ENCODE results near the gene AFMID. TPM values are rescaled to one million over a fixed set of nuclear protein-coding genes. Genes with fewer than 3 reads are reported as not detected.

The AFMID gene
- total RNA-seq, 1 donor from 2014 or later: 49.5 TPM

DNA sequence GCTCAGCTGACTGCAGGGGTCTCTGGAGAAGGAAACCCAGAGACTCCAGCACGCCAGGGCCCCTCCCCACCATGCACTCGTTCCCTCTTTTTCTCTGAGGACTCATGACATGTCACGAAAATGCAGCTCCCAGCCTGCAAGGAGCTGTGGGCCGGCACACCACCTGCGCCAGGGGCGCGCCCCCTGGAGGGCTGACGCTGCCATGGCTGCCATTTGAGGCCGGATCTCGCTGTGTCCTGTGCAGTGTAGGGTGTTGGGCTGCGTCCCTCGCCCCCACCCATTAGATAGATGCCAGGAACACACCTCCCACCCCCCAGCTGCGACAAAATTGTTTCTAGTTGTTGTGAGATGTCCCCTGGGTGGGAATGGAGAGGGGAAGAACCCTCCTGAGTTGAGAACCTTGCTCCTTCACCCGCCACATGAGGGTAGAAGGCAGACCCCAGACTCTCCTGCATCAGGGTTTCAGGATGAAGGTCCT, 10.6 kb upstream of the AFMID start:
- DNase-seq (ENCODE audit: low read depth, low spot score): no peak

DNA sequence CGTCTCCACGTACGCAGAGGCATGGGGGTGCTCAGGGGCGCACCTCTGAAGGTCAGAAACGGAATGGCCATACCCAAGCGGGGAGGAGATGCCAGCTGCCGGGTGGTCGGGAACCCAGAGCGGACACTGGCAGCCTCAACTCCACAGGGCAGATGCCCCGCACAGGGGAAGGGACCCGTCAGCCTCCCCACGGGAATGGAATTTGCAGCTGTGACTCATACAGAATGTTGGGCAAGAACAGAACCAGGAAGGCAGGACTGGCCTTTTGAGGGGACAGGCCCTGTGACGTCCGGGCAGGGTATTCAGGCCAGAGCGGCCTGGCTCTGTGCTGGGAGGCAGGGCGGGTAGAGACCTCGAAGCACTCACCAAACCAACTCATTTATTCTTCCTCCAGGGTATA, 7.8 kb upstream of the AFMID start:
- DNase-seq (ENCODE audit: low read depth, low spot score): no peak

DNA sequence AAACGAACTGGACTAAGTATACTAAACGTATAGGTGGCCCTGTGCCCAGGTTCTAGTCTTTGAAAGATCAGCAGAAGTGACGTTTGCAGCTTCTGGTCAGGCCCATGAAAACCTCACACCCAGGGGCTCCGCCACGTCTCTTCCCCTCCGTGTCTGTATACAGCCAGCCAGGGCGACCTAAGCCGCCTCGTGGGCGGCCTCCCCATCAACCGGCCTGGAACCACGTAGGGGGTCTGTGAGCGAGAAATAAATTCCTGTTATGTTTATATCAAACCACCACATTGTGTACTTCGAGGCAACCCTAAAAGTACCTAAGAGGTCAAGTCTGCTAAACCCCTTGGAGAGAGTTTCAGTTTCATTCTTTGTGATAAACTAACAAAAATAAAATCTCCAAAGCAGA, 7.1 kb upstream of the AFMID start:
- no peak for DNase-seq (ENCODE audit: low read depth, low spot score)

DNA sequence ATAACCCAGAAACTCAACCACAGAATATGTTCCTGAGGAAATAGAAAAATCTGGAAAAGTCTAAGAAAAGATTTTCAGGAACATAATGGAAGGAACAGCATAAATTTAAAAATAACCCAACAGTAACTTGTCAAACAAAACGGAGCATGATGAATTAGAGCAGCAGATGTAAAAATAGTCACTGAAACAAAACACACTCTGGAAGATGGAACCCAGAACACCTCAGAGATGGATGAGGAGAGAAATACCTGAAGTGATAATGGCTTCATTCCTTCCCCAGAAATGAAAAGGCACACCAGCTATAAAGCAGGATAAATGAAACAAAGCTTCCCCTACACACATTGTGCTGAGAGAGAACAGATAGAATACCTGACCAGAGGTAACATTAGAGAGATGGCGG, 6.7 kb upstream of the AFMID start:
- no peak for DNase-seq (ENCODE audit: low read depth, low spot score)

DNA sequence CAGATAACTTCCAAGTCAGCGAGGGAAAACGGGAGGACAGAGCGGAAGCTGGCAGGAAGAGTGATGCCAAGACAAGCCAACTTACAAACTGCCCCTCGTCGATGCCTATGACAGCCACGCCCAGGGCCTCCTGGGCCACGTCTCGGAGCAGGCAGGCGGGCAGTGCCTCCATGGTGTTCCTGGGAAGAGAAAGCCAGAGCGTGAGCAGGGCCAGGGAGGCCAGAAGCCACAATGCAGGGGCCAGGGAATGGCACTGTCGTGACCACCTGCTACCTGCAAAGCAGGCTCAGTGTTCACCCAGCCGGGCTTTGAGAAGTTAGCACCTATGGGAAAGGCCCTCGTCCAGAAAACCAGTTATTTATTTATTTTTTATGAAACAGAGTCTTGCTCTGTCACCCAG, 4.7 kb upstream of the AFMID start:
- DNase-seq (ENCODE audit: low read depth, low spot score): no peak

DNA sequence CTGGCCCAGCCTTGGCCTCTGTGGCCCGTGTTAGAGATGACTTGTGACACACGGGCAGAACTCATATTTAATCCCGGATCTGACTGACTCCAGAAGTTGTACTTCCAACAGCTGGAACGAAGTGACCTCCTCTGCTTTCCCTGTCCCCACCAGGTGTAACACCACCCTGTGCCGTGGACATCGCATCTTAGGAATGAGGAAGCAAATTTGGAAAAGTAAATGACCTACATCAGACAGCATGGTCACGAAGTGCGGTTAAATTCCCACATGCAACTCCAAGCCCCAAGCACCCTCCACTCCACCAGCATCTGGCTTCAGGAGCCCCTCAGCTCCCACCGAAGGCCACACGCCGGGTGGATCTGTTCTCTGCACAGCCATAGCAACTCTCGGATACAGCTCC, 3.2 kb upstream of the AFMID start:
- DNase-seq (ENCODE audit: low read depth, low spot score): no peak

DNA sequence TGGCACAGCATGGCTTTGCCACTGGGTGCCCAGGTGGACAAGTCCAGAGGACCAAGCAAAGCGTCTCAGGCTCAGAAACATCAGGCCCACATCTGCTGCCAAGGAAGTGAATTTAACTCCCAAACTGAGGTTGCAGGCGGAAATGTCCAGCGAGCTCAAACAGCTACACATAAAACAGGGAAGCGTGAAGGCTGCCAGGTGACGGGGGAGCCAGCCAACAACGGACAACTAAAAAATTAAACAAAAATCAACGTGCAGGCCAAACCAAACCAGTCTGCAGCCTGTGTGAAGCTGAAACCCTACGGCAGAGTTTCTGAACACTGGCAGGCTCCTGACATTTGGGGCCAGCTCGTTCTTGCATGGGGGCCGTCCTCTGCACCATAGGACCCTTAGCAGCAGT, 2.8 kb upstream of the AFMID start:
- DNase-seq (ENCODE audit: low read depth, low spot score): no peak

DNA sequence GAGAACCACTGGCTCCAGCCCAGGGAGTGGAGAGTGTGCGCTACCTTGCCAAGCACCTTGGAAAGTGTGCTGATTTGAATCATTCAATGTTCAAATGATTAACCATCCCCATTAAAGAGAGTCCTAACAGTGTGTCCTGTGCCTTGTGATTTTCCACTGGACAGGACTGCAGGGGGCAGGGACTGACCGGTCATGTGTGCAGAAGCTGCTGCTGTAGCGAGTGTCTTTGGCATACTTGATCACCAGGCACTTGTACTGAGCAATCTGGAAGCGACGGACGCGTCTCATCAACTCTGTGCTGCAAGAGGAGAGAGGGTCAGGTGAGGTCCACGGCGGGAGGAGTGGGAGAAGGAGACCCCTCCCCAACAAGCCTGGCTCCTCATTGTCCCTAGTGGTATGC, 2.3 kb upstream of the AFMID start:
- DNase-seq (ENCODE audit: low read depth, low spot score): no peak

DNA sequence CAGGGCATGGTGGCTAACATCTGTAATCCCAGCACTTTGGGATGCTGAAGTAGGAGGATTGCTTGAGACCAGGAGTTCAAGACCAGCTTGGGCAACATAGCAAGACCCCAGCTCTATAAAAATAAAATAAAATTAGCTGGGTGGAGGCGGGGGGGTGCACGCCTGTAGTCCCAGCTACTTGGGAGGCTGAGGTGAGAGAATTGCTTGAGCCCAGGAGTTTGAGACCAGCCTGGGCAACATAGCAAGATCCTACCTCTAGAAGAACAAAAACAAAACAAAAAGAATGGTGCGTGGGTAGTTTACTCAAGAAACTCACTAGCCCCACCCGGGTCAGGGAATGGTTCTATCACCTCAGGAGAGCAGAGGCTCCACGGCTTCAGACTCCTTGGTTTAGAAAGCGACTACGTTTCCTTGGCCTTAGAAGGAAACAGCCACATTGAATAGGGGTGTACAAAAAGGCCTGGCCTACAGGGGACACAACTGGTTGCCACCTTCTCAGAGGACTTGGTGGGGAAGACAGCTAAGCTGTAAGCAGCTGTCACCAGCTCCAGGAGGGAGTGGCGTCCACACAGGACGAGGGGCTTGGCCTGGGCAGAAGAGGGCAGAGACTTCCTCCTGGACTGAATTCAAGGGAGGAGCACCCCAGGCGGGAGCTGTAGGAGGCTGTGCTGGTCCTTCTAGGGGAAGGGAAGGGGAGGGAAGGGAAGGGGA, 1.0 kb upstream of the AFMID start:
- no peak for DNase-seq (ENCODE audit: low read depth, low spot score)

DNA sequence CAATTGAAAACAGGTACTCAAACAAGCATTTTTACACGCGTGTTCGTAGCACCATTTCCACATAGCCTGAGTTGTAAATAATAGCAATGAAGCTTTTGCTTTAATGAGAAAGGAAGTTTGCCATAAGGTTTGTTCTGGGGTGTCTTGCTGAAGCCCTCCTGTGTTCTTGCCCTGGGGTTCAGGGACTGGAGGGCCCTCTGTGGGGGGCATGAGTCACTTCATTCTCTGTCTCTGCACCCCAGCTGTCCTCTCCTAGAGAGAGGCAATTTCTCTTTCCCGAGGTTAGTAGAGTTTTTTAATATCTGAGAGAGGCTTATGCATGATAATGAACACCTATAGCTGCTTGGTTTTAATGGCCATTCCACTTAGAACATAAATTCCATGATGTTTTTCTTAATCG, 9.6 kb downstream of the AFMID start:
- no peak for DNase-seq (ENCODE audit: low read depth, low spot score)

DNA sequence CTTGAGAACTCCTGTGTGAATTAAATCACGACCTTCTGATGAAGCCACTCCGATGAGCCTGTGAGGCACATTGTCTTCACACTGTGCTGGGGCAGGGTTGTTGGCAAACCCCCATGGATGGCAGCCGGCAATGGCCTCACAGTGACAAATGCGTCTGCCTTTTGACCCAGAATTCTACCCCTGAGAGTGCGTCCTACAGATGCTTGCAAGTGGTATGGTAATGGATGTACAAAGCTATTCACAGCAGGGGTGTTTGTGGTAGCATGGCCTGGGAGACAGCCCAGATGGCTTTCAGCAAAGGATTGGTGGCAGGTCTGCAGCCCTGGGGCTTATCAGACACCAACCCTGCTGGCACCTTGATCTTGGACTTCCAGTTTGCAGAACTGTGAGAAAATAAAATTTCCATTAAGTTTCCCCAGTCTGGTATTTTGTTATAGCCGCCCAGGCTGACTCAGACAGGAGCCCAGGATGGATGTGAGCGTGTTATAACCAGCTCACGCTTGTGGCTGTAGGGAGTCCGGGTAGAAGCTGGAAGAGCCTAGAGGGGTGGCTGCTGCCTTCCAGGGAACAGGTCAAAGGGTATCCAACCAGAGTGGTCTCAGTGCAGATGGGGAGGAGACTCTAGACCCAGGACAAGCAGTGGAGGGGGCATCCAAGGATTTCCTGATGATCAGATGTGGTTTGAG, 10.1 kb downstream of the AFMID start:
- DNase-seq (ENCODE audit: low read depth, low spot score): no peak

DNA sequence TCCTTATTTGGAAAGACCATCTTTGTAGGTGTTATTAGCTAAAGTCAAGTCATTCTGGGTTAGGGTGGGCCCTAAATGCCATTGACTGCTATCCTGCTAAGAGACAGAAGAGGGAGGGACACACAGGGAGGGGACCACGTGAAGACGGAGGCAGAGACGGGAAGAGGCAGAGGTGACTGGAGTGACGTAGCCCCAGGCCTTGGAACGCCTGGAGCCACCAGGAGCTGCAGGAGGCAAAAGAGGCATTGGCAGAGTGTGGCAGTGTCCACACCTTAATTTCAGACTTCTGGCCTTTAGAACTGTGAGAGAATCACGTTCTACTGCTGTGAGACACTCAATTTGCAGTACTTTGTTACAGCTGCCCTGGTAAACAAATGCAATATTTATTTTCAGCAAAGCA, 13.3 kb downstream of the AFMID start:
- no peak for DNase-seq (ENCODE audit: low read depth, low spot score)

DNA sequence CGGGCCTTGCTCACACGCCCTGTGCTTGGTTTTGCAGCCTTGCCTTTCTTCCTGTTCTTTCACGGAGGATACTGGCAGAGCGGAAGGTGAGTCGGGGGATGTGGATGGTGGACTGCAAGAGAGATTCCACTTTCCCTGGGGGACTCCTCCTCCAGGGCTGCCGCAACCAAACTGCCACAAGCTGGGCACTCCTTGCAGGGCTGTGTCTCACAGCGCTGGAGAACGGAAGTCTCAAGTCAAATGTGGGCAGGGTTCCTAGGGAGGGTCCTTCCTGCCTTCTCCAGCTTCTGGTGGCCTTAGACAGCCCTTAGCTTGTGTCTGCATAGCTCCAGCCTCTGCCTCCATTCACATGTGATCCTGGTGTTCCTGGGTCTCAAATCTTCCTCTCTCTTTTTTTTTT, 15.5 kb downstream of the AFMID start:
- DNase-seq (ENCODE audit: low read depth, low spot score): no peak

DNA sequence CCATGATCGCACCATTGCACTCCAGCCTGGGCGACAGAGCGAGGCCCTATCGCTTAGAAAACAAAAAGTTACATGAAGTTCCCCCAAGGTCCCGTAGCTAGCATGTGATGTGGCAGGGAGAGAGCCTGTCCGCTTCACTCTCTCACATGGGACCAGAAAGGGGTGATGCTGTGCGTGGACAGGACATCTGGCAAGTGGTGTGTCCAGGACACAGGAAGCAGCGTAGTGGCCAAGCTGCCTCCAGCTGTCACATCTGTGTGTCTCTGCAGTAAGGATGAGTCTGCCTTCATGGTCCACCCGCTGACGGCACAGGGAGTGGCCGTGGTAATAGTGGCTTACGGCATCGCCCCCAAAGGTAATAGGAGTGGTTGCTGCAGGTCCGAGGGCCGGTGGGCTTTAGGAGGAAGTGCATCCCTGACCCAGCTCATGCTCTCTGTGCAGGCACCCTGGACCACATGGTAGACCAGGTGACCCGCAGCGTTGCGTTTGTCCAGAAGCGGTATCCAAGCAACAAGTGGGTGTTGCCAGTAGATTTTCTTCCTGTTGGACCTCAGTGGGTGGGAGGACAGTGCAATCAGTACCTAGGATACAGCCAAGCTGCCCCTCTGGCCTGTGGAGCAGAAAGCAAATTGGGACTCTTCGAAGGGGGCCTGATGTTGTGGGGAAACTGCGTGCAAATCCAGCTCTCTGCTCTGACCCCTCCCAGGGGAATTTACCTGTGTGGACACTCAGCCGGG, 17.4 kb downstream of the AFMID start:
- no peak for DNase-seq (ENCODE audit: low read depth, low spot score)

DNA sequence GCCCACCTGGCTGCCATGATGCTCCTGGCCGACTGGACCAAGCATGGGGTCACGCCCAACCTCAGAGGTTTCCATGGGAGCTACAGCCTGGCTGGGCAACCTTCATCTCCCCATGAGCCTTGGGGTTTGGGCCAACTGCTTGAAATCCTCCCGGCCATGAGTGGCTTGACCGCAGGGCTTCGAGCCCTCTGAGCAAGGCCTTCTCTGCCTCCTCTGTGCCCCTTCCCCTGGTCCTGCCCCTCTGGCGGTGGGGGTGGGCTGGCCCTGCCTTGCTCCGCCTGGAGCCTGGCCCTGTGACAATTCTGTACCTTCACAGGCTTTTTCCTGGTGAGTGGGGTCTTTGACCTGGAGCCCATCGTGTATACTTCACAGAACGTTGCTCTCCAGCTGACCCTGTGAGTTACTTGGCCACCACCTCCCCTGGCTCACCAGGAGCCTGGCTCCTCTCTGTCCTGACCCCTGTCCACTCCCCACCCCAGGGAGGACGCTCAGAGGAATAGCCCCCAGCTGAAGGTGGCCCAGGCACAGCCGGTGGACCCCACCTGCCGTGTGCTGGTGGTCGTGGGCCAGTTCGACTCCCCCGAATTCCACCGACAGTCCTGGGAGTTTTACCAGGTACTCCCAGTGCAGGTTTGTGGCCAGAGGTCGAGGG, 18.1 kb downstream of the AFMID start:
- DNase-seq (ENCODE audit: low read depth, low spot score): no peak

DNA sequence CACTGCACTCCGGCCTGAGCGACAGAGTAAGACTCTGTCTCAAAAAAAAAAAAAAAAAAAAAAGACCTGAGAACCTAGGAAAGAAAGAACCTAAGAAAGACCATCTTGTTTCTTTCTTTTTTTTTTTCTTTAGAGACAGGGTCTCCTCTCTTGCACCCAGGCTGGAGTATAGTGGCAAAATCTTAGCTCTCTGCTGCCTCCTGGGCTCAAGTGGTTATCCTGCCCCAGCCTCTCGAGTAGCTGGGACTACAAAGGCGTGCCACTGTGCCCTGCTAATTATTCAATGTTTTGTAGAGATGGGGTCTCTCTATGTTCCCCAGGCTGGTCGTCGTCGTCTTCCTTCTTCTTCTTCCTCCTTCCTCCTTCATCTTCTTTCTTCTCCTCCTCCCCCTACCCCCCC, 19.1 kb downstream of the AFMID start:
- no peak for DNase-seq (ENCODE audit: low read depth, low spot score)

DNA sequence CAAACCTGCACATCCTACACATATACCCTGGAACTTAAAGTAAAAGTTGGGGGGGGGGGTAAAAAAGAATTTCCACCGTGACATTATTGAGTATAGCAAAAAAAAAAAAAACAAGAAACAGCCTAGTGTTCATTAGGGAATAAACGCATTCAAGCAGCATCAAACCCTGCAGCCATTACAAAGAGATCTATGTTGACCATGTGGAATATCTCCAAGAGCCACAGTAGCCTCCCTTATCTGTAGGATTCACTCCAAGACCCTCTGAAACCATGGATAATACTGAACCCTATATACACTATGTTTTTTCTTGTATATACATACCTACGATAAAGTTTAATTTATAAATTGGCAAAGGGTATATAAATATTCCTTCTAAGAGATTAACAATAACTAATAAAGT, 21.3 kb downstream of the AFMID start:
- no peak for DNase-seq (ENCODE audit: low read depth, low spot score)

DNA sequence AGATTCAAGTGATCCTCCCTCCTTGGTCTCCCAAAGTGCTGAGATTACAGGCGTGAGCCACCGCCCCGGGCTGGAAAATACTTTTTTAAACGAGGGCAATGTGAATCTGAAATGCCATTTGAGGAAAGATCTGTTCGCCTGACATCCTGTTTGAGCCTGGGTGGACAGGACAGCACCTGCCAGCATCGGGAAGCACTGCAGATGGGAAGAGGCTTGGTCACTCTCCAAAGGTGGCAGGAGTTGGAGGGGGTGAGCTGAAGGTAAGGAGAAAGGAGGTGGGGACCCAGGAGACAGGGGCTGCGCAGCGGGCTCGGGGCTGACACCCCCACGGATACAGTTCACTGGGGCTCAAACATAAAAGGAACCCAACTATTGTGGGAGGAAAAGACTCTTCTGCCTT, 22.9 kb downstream of the AFMID start:
- DNase-seq (ENCODE audit: low read depth, low spot score): no peak

DNA sequence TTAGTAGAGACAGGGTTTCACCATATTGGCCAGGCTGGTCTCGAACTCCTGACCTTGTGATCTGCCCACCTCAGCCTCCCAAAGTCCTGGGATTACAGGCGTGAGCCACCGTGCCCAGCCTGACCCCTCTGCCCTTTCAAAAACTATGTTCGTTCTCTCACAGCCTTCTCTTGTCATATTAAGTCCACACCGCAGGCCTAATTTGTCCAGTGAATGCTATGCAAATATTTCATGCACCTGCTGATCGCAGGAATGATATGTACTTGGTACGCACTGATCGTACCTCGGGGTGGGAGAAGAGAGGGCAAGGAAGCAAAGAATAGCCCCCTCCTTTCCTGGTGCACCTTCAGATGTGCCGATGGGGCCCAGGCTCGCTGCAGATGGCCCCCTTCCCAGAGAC, 23.9 kb downstream of the AFMID start:
- no peak for DNase-seq (ENCODE audit: low read depth, low spot score)

DNA sequence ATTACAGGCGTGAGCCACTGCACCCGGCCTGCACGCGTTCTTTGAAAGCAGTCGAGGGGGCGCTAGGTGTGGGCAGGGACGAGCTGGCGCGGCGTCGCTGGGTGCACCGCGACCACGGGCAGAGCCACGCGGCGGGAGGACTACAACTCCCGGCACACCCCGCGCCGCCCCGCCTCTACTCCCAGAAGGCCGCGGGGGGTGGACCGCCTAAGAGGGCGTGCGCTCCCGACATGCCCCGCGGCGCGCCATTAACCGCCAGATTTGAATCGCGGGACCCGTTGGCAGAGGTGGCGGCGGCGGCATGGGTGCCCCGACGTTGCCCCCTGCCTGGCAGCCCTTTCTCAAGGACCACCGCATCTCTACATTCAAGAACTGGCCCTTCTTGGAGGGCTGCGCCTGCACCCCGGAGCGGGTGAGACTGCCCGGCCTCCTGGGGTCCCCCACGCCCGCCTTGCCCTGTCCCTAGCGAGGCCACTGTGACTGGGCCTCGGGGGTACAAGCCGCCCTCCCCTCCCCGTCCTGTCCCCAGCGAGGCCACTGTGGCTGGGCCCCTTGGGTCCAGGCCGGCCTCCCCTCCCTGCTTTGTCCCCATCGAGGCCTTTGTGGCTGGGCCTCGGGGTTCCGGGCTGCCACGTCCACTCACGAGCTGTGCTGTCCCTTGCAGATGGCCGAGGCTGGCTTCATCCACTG, 27.0 kb downstream of the AFMID start, which contains the start of gene BIRC5:
Gene BIRC5, plus strand, starts transcription at position 238 of the 690 bp plus-strand sequence. Its CDS starts 64 bp downstream, at position 302.
- DNase-seq (ENCODE audit: low read depth, low spot score): peak; percentile 39

DNA sequence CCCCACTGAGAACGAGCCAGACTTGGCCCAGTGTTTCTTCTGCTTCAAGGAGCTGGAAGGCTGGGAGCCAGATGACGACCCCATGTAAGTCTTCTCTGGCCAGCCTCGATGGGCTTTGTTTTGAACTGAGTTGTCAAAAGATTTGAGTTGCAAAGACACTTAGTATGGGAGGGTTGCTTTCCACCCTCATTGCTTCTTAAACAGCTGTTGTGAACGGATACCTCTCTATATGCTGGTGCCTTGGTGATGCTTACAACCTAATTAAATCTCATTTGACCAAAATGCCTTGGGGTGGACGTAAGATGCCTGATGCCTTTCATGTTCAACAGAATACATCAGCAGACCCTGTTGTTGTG, 27.5 kb downstream of the AFMID start:
- no peak for DNase-seq (ENCODE audit: low read depth, low spot score)

Measured in pulmonary artery endothelial cell (primary cell).